Measurements from ENCODE around the gene AGBL1.

DNA sequence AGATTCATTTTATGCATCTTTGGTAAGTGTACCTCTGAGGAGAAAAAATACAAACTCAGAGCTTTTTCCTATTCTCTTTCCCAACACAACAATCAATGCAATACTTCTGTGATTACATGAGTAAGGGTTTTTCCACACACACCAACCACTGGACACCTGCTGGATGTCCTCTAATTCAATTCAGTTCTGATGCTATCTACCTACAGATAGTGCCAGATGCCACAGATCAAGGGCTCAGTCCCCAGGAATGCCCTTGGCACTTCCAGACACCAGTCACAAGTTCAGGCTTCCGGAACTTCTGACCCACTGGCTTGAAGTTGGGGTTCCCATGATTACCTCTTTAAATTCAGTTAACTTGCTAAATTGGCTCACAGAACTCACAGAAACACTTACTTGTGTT lies 511.5 kb downstream of the AGBL1 start:
- TF ChIP-seq CTCF (IDR thresholded peaks at IDR 0.05; ENCODE audit: insufficient read depth, low read depth, low read length): no peak
- TF ChIP-seq EZH2 (IDR thresholded peaks at IDR 0.05; ENCODE audit: insufficient read depth, low read length): no peak
